K562 (cell line): ENCODE results near the gene ZNF548. TPM values are rescaled to one million over a fixed set of nuclear protein-coding genes. Genes with fewer than 3 reads are reported as not detected.
A peak's percentile ranks its signal among the peaks of the same experiment; 100 is the strongest.

ENCODE experiments used
- CBFB ChIP-seq: sonication (generic); formaldehyde crosslinking; IDR thresholded peaks from 2 replicates; pipeline ENCODE4 v1.4.0; 2020; ENCODE audit warnings: mild to moderate bottlenecking, missing genetic modification reagents
- FOSL1 ChIP-seq: fragments of 200-800 bp; sonication (Bioruptor generic); conservative IDR thresholded peaks from 2 replicates; pipeline ENCODE4 v1.6.1; 2016; ENCODE audit warnings: missing genetic modification characterization, missing compliant biosample characterization
- FOXJ3 ChIP-seq: sonication (generic); formaldehyde crosslinking; IDR thresholded peaks from 2 replicates; pipeline ENCODE4 v1.4.0; 2020; ENCODE audit warnings: mild to moderate bottlenecking, missing genetic modification reagents
- JUND ChIP-seq, 2 experiments: IDR thresholded peaks; 2 replicates in 1 of 2; 3 replicates in 1 of 2; pipeline ENCODE4 v1.6.1; 2011; ENCODE audit warnings: borderline replicate concordance in 2 of 2, low read depth in 2 of 2, low read length in 2 of 2, improper control_type of control experiment in 1 of 2, missing biosample characterization in 1 of 2, missing genetic modification characterization in 1 of 2, missing genetic modification reagents in 1 of 2
- KDM5B ChIP-seq: fragments of 200-600 bp; sonication (generic); IDR thresholded peaks from 2 replicates; pipeline ENCODE4 v1.6.1; 2012; ENCODE audit warnings: low read depth, mild to moderate bottlenecking, moderate library complexity, low read length, control low read depth, inconsistent platforms; ENCODE audit not compliant: insufficient replicate concordance
- KLF16 ChIP-seq: IDR thresholded peaks from 2 replicates; pipeline ENCODE4 v1.6.1; 2016; ENCODE audit warnings: antibody characterized with exemption
- L3MBTL2 ChIP-seq: fragments of 450-650 bp; IDR thresholded peaks from 2 replicates; pipeline ENCODE4 v1.6.1; 2016; ENCODE audit warnings: mild to moderate bottlenecking, moderate library complexity
- NFRKB ChIP-seq: fragments of 450-650 bp; IDR thresholded peaks from 2 replicates; pipeline ENCODE4 v1.6.1; 2016; ENCODE audit warnings: low read depth
- RBFOX2 ChIP-seq: fragments of 200-400 bp; formaldehyde crosslinking; IDR thresholded peaks from 2 replicates; pipeline ENCODE4 v1.6.1; 2017; ENCODE audit warnings: low read depth, mild to moderate bottlenecking, low read length, moderate library complexity
- SUPT5H ChIP-seq: fragments of 450-650 bp; IDR thresholded peaks from 2 replicates; pipeline ENCODE4 v1.6.1; 2016
- TRIM24 ChIP-seq, 2 experiments: fragments of 450-650 bp; IDR thresholded peaks; 2 replicates each; pipeline ENCODE4 v1.6.1; 2016
- ZBTB1 ChIP-seq: sonication (generic); formaldehyde crosslinking; IDR thresholded peaks from 2 replicates; pipeline ENCODE4 v1.8.1; 2023; ENCODE audit warnings: missing genetic modification reagents, low read depth, mild to moderate bottlenecking, borderline replicate concordance
- ZFP30 ChIP-seq: fragments of 250-450 bp; sonication (Bioruptor Pico); IDR thresholded peaks from 2 replicates; pipeline ENCODE4 v1.8.0; 2022; ENCODE audit warnings: moderate library complexity, mild to moderate bottlenecking, inconsistent platforms, borderline replicate concordance
- ZFX ChIP-seq: sonication (generic); formaldehyde crosslinking; IDR thresholded peaks from 2 replicates; pipeline ENCODE4 v1.8.0; 2022; ENCODE audit warnings: mild to moderate bottlenecking, missing genetic modification reagents, moderate library complexity
- ZKSCAN1 ChIP-seq: fragments of 150-350 bp; IDR thresholded peaks from 2 replicates; pipeline ENCODE4 v1.6.1; 2016; ENCODE audit warnings: low read depth, low read length
- ZNF212 ChIP-seq: fragments of 450-650 bp; formaldehyde crosslinking; IDR thresholded peaks from 2 replicates; pipeline ENCODE4 v1.4.0; 2020; ENCODE audit warnings: mild to moderate bottlenecking
- ZSCAN29 ChIP-seq: fragments of 450-650 bp; IDR thresholded peaks from 2 replicates; pipeline ENCODE4 v1.6.1; 2017
- polyA plus RNA-seq, 8 experiments: library from polyadenylated mRNA; depleted of rRNA in 4 of 8; stranded (reverse) in 5 of 8; unstranded in 3 of 8; fragments of >200 nt; fragmentation: Nextera tagmentation in 2 of 8; fragmentation: Illumina TruSeq in 1 of 8; extraction: Ambion mirVana in 2 of 8; extraction: Trizol in 1 of 8; gene quantifications; 2 replicates each; pipeline versions ENCODE4 v1.2.1 to v1.2.3, GENCODE V29; 2011 to 2014; ENCODE audit warnings: inconsistent platforms in 1 of 8, missing spikeins in 1 of 8
- total RNA-seq, 7 experiments: library from RNA; depleted of rRNA in 6 of 7; stranded (reverse); fragments of >200 nt in 6 of 7; fragmentation: Illumina TruSeq in 2 of 7; extraction: Trizol in 2 of 7; gene quantifications; 2 replicates each; pipeline versions ENCODE4 v1.2.1 to v1.2.3, GENCODE V29; 2011 to 2021; ENCODE audit warnings: low replicate concordance in 1 of 7
- TF ChIP-seq, protein P1 (sequence below): sonication (generic); formaldehyde crosslinking; IDR thresholded peaks from 2 replicates; pipeline ENCODE4 v1.8.0; 2022; ENCODE audit warnings: mild to moderate bottlenecking, missing genetic modification reagents
- TF ChIP-seq, protein P2 (sequence below): sonication (generic); formaldehyde crosslinking; IDR thresholded peaks from 2 replicates; pipeline ENCODE4 v1.8.0; 2022; ENCODE audit warnings: missing genetic modification reagents, mild to moderate bottlenecking, moderate library complexity, borderline replicate concordance
- TF ChIP-seq, protein P3 (sequence below): fragments of 250-450 bp; sonication (Bioruptor Pico); IDR thresholded peaks from 2 replicates; pipeline ENCODE4 v1.4.0; 2020
- TF ChIP-seq, protein P4 (sequence below): fragments of 450-650 bp; IDR thresholded peaks from 2 replicates; pipeline ENCODE4 v1.6.1; 2016

The ZNF548 gene
- total and polyA plus RNA-seq, 9 of the 15 experiments (the other 6 are each of a cell fraction or from before 2014, with no cell fraction given): 1.5 to 8.7 (median 4.5) TPM

DNA sequence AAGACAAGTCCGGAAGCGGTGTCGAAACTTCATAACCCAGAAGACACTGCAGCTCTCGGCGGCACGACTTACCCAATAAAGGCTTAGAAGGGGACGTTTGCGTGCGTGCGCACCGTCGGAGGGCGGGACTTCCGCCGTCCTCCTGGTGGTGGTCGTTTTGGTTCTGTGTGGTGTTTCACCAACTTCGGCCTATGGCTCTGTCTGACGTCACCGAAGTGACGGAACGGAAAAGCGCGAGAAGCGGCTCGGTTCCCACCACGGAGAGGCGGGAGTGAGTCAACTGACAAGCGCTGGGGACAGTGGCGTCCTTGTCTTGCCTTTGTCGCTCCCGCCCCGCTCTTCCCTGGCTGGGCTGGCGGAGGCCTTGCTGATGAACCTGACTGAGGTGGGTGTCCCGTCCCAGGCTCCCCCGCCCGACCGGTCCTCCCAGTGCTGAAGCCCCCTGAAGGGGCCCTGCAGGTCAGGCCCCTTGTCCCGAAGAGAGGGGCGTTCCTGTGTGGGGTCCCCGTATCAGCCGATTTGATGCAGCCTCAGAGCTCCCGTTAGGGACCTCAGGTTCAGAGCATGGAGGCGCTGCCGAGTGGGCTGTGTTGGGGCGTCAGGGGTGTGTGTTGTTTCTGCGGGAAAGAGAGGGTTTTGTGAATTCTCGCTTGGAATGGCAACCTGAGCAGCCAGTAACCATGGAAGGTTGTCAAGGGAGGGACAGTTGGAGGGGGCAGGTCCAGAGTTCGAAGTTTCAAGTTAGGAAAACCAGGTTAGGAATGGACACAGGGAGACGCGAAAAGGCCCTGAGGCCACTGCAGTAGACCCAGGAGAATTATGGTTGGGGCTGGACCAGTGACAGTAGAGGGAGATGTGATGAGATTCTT is at the start of gene ZNF548 (continued):
- TF ChIP-seq, protein P1, sequence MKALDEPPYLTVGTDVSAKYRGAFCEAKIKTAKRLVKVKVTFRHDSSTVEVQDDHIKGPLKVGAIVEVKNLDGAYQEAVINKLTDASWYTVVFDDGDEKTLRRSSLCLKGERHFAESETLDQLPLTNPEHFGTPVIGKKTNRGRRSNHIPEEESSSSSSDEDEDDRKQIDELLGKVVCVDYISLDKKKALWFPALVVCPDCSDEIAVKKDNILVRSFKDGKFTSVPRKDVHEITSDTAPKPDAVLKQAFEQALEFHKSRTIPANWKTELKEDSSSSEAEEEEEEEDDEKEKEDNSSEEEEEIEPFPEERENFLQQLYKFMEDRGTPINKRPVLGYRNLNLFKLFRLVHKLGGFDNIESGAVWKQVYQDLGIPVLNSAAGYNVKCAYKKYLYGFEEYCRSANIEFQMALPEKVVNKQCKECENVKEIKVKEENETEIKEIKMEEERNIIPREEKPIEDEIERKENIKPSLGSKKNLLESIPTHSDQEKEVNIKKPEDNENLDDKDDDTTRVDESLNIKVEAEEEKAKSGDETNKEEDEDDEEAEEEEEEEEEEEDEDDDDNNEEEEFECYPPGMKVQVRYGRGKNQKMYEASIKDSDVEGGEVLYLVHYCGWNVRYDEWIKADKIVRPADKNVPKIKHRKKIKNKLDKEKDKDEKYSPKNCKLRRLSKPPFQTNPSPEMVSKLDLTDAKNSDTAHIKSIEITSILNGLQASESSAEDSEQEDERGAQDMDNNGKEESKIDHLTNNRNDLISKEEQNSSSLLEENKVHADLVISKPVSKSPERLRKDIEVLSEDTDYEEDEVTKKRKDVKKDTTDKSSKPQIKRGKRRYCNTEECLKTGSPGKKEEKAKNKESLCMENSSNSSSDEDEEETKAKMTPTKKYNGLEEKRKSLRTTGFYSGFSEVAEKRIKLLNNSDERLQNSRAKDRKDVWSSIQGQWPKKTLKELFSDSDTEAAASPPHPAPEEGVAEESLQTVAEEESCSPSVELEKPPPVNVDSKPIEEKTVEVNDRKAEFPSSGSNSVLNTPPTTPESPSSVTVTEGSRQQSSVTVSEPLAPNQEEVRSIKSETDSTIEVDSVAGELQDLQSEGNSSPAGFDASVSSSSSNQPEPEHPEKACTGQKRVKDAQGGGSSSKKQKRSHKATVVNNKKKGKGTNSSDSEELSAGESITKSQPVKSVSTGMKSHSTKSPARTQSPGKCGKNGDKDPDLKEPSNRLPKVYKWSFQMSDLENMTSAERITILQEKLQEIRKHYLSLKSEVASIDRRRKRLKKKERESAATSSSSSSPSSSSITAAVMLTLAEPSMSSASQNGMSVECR (CRISPR knock-in tag): 0 out of 2 replicates have a peak, but pooled peaks have one; percentile 35
- no peak for TF ChIP-seq ZFP30
- TF ChIP-seq ZNF212 (CRISPR knock-in tag): no peak
- TF ChIP-seq TRIM24 (IDR thresholded peaks at IDR 0.05): no peak; a peak in 2 of 4 replicates
- TF ChIP-seq FOXJ3 (CRISPR knock-in tag): no peak
- no peak for TF ChIP-seq ZSCAN29
- TF ChIP-seq, protein P2, sequence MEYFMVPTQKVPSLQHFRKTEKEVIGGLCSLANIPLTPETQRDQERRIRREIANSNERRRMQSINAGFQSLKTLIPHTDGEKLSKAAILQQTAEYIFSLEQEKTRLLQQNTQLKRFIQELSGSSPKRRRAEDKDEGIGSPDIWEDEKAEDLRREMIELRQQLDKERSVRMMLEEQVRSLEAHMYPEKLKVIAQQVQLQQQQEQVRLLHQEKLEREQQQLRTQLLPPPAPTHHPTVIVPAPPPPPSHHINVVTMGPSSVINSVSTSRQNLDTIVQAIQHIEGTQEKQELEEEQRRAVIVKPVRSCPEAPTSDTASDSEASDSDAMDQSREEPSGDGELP: peak; percentile 75; the same call in 1 of the 2 replicates
- TF ChIP-seq JUND (IDR thresholded peaks at IDR 0.05; ENCODE audit: borderline replicate concordance, low read depth, low read length): peak; percentile 88
- peak; percentile 87 for TF ChIP-seq JUND (tag; IDR thresholded peaks at IDR 0.05; ENCODE audit: borderline replicate concordance, low read depth, low read length)
- peak; percentile 67 for TF ChIP-seq FOSL1 (tag)
- peak; percentile 59 for TF ChIP-seq KDM5B
- peak; percentile 84 for TF ChIP-seq RBFOX2
- TF ChIP-seq, protein P3, sequence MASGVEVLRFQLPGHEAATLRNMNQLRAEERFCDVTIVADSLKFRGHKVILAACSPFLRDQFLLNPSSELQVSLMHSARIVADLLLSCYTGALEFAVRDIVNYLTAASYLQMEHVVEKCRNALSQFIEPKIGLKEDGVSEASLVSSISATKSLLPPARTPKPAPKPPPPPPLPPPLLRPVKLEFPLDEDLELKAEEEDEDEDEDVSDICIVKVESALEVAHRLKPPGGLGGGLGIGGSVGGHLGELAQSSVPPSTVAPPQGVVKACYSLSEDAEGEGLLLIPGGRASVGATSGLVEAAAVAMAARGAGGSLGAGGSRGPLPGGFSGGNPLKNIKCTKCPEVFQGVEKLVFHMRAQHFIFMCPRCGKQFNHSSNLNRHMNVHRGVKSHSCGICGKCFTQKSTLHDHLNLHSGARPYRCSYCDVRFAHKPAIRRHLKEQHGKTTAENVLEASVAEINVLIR: peak; percentile 84
- no peak for TF ChIP-seq KLF16
- TF ChIP-seq SUPT5H: peak; percentile 43; the same call in 1 of the 2 replicates
- TF ChIP-seq L3MBTL2: peak; percentile 35; the same call in 1 of the 2 replicates
- 0 out of 2 replicates have a peak, but pooled peaks have one; percentile 35 for TF ChIP-seq NFRKB
- no peak for TF ChIP-seq ZBTB1
- TF ChIP-seq ZKSCAN1: peak; percentile 98
- peak; percentile 67; the same call in 1 of the 2 replicates for TF ChIP-seq CBFB (CRISPR knock-in tag)
- TF ChIP-seq, protein P4, sequence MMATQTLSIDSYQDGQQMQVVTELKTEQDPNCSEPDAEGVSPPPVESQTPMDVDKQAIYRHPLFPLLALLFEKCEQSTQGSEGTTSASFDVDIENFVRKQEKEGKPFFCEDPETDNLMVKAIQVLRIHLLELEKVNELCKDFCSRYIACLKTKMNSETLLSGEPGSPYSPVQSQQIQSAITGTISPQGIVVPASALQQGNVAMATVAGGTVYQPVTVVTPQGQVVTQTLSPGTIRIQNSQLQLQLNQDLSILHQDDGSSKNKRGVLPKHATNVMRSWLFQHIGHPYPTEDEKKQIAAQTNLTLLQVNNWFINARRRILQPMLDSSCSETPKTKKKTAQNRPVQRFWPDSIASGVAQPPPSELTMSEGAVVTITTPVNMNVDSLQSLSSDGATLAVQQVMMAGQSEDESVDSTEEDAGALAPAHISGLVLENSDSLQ: peak; percentile 70
- TF ChIP-seq ZFX (CRISPR knock-in tag): peak; percentile 87
